ENCODE results near the gene SIRT2. TPM values are rescaled to one million over a fixed set of nuclear protein-coding genes. Genes with fewer than 3 reads are reported as not detected.
A peak's percentile ranks its signal among the peaks of the same experiment; 100 is the strongest.

The SIRT2 gene
- total RNA-seq, 1 experiment from 2014 or later = 19.5 TPM

DNA sequence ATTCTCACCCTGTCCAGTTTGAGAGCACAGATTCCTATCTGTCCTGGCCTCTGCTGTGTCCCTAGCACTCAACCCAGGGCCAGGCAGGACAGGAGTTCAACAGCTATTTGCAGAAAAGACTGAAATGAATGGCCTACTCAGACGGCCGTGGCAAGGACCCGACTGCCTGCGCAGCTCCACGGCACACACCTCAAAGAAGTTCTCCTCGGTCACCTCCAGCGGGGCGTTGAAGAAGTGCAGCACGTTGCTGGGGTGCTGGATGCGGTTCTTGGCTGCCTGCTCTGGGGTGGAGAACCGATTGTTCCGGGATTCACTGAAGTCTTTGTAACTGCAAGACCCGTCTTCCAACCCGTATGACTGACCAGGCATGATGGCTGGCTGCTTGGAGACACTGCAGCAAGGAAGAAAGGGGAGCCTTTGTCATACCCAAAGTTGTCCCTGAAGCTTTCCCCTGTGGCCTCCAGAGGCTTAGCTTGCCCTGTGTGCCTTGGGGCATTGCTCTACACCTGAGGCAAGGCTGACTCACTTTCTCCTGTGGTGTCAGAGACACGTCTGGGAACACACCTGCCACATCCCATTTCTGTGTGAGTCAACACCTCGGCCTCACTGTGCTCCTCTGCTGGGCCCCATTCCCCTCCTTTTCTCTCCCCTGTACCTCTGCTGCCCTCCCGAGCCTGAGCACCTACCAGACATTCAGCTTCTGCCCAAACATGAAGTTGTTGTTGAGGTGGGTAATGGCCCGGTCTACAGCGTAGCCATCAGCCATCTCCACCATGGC is 61.0 kb downstream of the SIRT2 start:
- Histone ChIP-seq H4K20me1 (ENCODE audit: insufficient read depth, low read depth, low read length) (peaks cover 28% of the 10 kb centered on the region), H3K4me1 (ENCODE audit: low read length) (no peaks in the 10 kb centered on the region), H3K79me2 (ENCODE audit: low read length) (peaks cover 11% of the 10 kb centered on the region; the same call in 1 of the 2 replicates), H3K4me3 (ENCODE audit: low read length) (no peak overlapping the region), H3K27ac (ENCODE audit: low read length) (no peak overlapping the region), H3K4me2 (ENCODE audit: low read depth, low read length, poor library complexity, severe bottlenecking) (no peak overlapping the region), H3K9me2 (replicated peaks; ENCODE audit: insufficient read depth, low read length) (no peaks in the 10 kb centered on the region), H3K9ac (ENCODE audit: low read length) (no peak overlapping the region), H3K27me3 (ENCODE audit: low read length) (no peaks in the 10 kb centered on the region), H3K9me3 (ENCODE audit: low read length) (no peaks in the 10 kb centered on the region), H3K36me3 (ENCODE audit: insufficient read depth, low read length) (peaks cover 57% of the 10 kb centered on the region), H2AFZ (ENCODE audit: low read length) (no peak overlapping the region)
- DNase-seq = peak; percentile 42

DNA sequence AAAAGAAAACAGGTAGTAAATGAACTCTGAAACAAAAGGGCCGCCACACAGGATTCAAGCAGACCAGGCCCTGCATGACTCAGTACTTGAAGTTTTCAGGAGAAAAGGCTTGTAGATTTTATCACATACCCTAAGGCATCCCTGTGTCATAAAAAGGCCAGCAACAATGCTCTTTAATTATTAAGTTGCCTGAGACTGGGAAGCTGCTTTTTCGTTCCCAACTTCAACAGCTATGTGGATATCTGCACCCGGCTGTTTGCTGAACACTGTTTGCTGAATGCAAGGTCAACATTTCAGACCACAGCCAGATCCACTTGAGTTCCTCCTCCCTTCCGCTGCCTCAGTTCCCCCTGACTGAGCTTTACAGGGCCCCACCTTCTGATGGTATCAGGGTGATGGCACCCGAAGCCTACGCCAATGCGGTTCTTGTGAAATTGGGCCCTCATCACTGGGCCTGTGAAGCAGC is 61.7 kb downstream of the SIRT2 start:
- H4K20me1 ChIP-seq (ENCODE audit: insufficient read depth, low read depth, low read length) = peaks cover 20% of the 10 kb centered on the region

DNA sequence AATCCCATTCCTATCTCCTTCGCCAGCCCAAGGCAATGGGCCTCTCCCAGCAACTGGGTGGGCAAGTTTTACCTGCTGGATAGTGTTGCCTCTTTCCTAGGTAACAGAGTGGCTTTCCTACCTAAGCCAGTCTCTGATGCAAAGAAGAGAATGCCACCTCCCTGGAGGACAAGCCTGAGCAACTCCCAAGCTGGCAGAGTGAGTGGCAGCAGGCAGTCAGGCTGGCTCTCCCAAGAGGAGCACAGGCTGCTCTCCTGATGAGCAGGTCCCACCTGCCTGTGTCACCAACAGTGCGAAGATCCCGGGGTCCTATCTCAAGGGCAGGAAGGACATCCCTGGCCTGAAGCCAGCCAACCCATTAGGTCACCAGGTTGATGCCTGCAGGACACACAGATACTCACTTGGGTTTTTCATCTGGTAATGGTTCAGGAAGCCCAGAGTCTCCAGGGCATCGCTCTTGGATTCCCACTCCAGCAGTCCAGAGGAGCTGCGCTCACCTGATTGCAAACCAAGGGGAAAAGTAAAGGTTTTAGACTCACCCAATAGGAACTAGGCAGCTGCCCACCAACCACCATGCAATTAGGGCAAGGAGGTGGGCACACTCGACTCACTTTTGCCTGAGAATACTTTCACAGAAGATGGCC is 62.3 kb downstream of the SIRT2 start:
- no peaks in the 10 kb centered on the region for H3K9me3 ChIP-seq (ENCODE audit: low read length)
- no peak overlapping the region for H3K4me2 ChIP-seq (ENCODE audit: low read depth, low read length, poor library complexity, severe bottlenecking)
- H3K4me3 ChIP-seq (ENCODE audit: low read length) = no peak overlapping the region
- no peak overlapping the region for H3K9ac ChIP-seq (ENCODE audit: low read length)
- no peaks in the 10 kb centered on the region for H3K27me3 ChIP-seq (ENCODE audit: low read length)
- DNase-seq = no peak
- H2AFZ ChIP-seq (ENCODE audit: low read length) = no peak overlapping the region
- no peaks in the 10 kb centered on the region for H3K9me2 ChIP-seq (replicated peaks; ENCODE audit: insufficient read depth, low read length)
- no peak overlapping the region for H3K27ac ChIP-seq (ENCODE audit: low read length)
- H3K79me2 ChIP-seq (ENCODE audit: low read length) = peaks cover 8% of the 10 kb centered on the region; the same call in 1 of the 2 replicates
- H4K20me1 ChIP-seq (ENCODE audit: insufficient read depth, low read depth, low read length) = peaks cover 15% of the 10 kb centered on the region
- peaks cover 4% of the 10 kb centered on the region for H3K4me1 ChIP-seq (ENCODE audit: low read length)
- peaks cover 45% of the 10 kb centered on the region for H3K36me3 ChIP-seq (ENCODE audit: insufficient read depth, low read length)

More for the DNA sequence above, 61.7 kb downstream of the SIRT2 start:
- Histone ChIP-seq H3K9me3 (ENCODE audit: low read length) (no peaks in the 10 kb centered on the region), H3K79me2 (ENCODE audit: low read length) (peaks cover 8% of the 10 kb centered on the region; the same call in 1 of the 2 replicates), H3K4me2 (ENCODE audit: low read depth, low read length, poor library complexity, severe bottlenecking) (no peak overlapping the region), H3K27me3 (ENCODE audit: low read length) (no peaks in the 10 kb centered on the region), H2AFZ (ENCODE audit: low read length) (no peak overlapping the region), H3K4me3 (ENCODE audit: low read length) (no peak overlapping the region), H3K36me3 (ENCODE audit: insufficient read depth, low read length) (peaks cover 51% of the 10 kb centered on the region), H3K27ac (ENCODE audit: low read length) (no peak overlapping the region), H3K4me1 (ENCODE audit: low read length) (no peaks in the 10 kb centered on the region), H3K9me2 (replicated peaks; ENCODE audit: insufficient read depth, low read length) (no peaks in the 10 kb centered on the region), H3K9ac (ENCODE audit: low read length) (no peak overlapping the region)
- peak; percentile 41 for DNase-seq

DNA sequence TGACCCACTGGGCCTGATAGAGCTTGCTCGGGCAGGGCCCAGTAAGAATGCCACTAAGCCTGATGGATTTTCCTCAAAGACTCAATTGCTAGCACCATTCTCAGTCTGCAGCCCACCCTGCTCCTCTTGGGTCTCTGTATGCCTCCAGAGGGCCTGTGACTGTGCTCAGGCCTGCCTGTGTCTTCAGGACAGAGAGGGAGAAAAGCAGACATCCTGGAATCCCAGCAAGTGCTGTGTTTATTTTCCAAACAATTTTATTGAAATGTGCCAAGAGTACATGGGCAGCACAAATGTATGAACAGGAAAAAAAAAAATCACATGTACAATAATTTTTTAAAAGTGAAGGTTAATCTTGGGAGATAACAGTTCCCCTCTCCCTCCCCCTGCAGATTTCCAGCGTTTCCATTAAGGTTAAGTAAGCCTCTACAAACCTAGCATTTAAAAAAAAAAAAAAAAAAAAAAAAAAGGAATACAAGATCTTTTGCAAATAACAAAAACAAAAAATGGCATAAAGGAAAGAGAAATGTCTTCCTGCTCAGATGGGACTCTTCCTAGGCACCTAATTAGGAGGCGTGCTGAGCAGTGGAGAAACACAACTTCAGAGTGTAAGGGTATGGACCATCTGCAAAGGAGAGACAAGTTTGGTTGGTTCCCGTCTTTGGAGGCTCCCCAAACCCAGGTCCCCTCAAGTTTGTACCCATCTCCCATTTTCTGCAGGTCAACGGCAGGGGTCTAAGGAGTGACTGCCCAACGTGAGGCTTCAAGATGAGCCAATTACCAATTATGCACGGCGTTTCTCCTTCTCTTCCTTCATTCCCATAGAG is 63.0 kb downstream of the SIRT2 start:
- Histone ChIP-seq H3K9me3 (ENCODE audit: low read length) (no peaks in the 10 kb centered on the region), H3K4me1 (ENCODE audit: low read length) (peaks cover 7% of the 10 kb centered on the region), H3K36me3 (ENCODE audit: insufficient read depth, low read length) (peaks cover 38% of the 10 kb centered on the region), H3K9me2 (replicated peaks; ENCODE audit: insufficient read depth, low read length) (no peaks in the 10 kb centered on the region), H3K4me3 (ENCODE audit: low read length) (no peak overlapping the region), H3K27ac (ENCODE audit: low read length) (no peak overlapping the region), H4K20me1 (ENCODE audit: insufficient read depth, low read depth, low read length) (peaks cover 8% of the 10 kb centered on the region), H3K9ac (ENCODE audit: low read length) (no peak overlapping the region), H2AFZ (ENCODE audit: low read length) (no peak overlapping the region), H3K79me2 (ENCODE audit: low read length) (peaks cover 7% of the 10 kb centered on the region), H3K4me2 (ENCODE audit: low read depth, low read length, poor library complexity, severe bottlenecking) (no peak overlapping the region), H3K27me3 (ENCODE audit: low read length) (no peaks in the 10 kb centered on the region)
- no peak for DNase-seq

DNA sequence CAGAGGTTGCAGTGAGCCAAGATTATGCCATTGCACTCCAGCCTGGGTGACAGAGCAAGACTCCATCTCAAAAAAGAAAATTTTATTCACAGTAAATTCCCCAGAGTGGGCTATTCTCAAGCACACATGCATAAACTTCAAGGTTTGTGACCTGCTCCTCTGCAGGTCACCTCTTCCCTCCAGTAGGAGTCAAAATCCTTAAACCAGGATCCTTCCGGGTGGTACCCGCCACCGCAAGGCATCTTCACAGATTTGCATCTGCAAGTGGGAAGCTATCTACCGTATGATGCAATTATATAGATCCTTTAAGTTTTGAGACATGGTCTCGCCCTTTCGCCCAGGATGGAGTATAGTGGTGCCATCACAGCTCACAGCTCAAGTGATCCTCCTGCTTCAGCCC is 64.8 kb downstream of the SIRT2 start:
- H3K4me1 ChIP-seq (ENCODE audit: low read length) = peaks cover 19% of the 10 kb centered on the region
- no peak overlapping the region for H3K4me2 ChIP-seq (ENCODE audit: low read depth, low read length, poor library complexity, severe bottlenecking)
- H3K36me3 ChIP-seq (ENCODE audit: insufficient read depth, low read length) = peaks cover 35% of the 10 kb centered on the region
- no peaks in the 10 kb centered on the region for H4K20me1 ChIP-seq (ENCODE audit: insufficient read depth, low read depth, low read length)
- no peak for DNase-seq
- no peaks in the 10 kb centered on the region for H3K9me3 ChIP-seq (ENCODE audit: low read length)
- no peak overlapping the region for H3K9ac ChIP-seq (ENCODE audit: low read length)
- H3K79me2 ChIP-seq (ENCODE audit: low read length) = peaks cover 18% of the 10 kb centered on the region
- peak overlapping the region; percentile 31 for H3K27ac ChIP-seq (ENCODE audit: low read length)
- no peak overlapping the region for H2AFZ ChIP-seq (ENCODE audit: low read length)
- H3K4me3 ChIP-seq (ENCODE audit: low read length) = no peak overlapping the region
- no peaks in the 10 kb centered on the region for H3K9me2 ChIP-seq (replicated peaks; ENCODE audit: insufficient read depth, low read length)
- H3K27me3 ChIP-seq (ENCODE audit: low read length) = no peaks in the 10 kb centered on the region

DNA sequence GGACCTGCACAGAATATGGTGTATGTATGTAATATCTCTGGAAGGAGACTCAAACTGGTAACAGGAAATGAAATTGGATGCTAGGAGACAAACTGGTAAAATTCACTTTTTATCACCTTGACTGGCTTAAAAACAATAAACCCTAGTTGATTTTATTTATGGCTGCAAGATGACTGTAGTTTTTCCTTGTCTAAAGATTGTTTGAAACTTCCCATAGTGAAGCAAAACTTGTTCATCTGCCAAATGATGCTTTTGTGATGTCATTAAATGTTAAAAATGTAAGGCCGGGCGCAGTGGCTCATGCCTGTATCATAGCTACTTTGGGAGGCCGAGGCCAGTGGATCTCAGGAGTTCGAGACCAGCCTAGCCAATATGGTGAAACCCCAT is 65.3 kb downstream of the SIRT2 start:
- peaks cover 19% of the 10 kb centered on the region for H3K4me1 ChIP-seq (ENCODE audit: low read length)
- peaks cover 30% of the 10 kb centered on the region for H3K36me3 ChIP-seq (ENCODE audit: insufficient read depth, low read length)
- H2AFZ ChIP-seq (ENCODE audit: low read length) = no peak overlapping the region

DNA sequence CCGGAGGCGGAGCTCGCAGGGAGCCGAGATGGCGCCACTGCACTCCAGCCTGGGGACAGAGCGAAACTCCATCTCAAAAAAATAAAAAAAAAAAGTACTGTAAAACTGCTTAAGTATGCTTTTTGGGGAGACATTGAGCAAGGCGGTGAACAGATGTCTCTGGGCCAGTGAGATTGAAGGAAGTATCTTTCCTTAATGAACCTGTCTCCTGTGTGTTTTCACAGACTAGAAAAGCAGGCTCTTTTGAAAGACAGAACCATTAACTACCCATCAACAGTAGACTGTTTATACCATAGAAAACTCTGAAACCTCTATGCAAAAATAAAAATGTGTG is 66.4 kb downstream of the SIRT2 start:
- Histone ChIP-seq H3K9ac (ENCODE audit: low read length) (no peak overlapping the region), H3K79me2 (ENCODE audit: low read length) (peaks cover 18% of the 10 kb centered on the region), H4K20me1 (ENCODE audit: insufficient read depth, low read depth, low read length) (no peaks in the 10 kb centered on the region), H3K4me3 (ENCODE audit: low read length) (no peak overlapping the region), H3K4me2 (ENCODE audit: low read depth, low read length, poor library complexity, severe bottlenecking) (no peak overlapping the region), H3K36me3 (ENCODE audit: insufficient read depth, low read length) (peaks cover 27% of the 10 kb centered on the region), H3K9me2 (replicated peaks; ENCODE audit: insufficient read depth, low read length) (no peaks in the 10 kb centered on the region), H3K9me3 (ENCODE audit: low read length) (no peaks in the 10 kb centered on the region), H3K27me3 (ENCODE audit: low read length) (no peaks in the 10 kb centered on the region), H3K4me1 (ENCODE audit: low read length) (peaks cover 19% of the 10 kb centered on the region), H2AFZ (ENCODE audit: low read length) (no peak overlapping the region), H3K27ac (ENCODE audit: low read length) (peak overlapping the region; percentile 48; the same call in 1 of the 2 replicates)
- DNase-seq = peak; percentile 38

More for the DNA sequence above, 65.3 kb downstream of the SIRT2 start:
- Histone ChIP-seq H3K27me3 (ENCODE audit: low read length) (no peaks in the 10 kb centered on the region), H4K20me1 (ENCODE audit: insufficient read depth, low read depth, low read length) (no peaks in the 10 kb centered on the region), H3K9me2 (replicated peaks; ENCODE audit: insufficient read depth, low read length) (no peaks in the 10 kb centered on the region), H3K79me2 (ENCODE audit: low read length) (peaks cover 18% of the 10 kb centered on the region), H3K9ac (ENCODE audit: low read length) (no peak overlapping the region), H3K4me3 (ENCODE audit: low read length) (no peak overlapping the region), H3K9me3 (ENCODE audit: low read length) (no peaks in the 10 kb centered on the region), H3K4me2 (ENCODE audit: low read depth, low read length, poor library complexity, severe bottlenecking) (no peak overlapping the region), H3K27ac (ENCODE audit: low read length) (0 out of 2 replicates have a peak overlapping the region, but pooled peaks have one; percentile 31)
- DNase-seq = no peak
